PC-3 (cell line): ENCODE measurements around the gene MSI2. TPM values are rescaled to one million over a fixed set of nuclear protein-coding genes. Genes with fewer than 3 reads are reported as not detected.

ENCODE experiments used
- ATAC-seq: fragments of 200-7000 bp; cut with Tn5 transposase; 2 replicates; pipeline ENCODE4 v1.9.1; 2020; ENCODE audit warnings: mild to moderate bottlenecking, moderate library complexity
- BruUV-seq: library from RNA; stranded (reverse); fragments of 400-500 nt; replicated peaks from 2 replicates; lab custom pipeline; 2021; lab: Mats Ljungman, UMichigan
- CTCF ChIA-PET: fragments of 300-600 bp; sonication (Branson Sonifier 250); formaldehyde crosslinking; loops from one replicate; lab custom pipeline; 2022; ENCODE audit warnings: antibody characterized with exemption; lab: Charles Lee
- POLR2A ChIA-PET: fragments of 300-600 bp; sonication (Branson Sonifier 250); formaldehyde crosslinking; loops from one replicate; lab custom pipeline; 2022; ENCODE audit warnings: antibody characterized with exemption; ENCODE audit not compliant: unreplicated experiment; lab: Charles Lee
- DNase-seq: peaks from one replicate; pipeline ENCODE4 v3.0.0-alpha.2; 2015
- H2AFZ ChIP-seq: fragments of 300-600 bp; sonication (generic); 2 replicates; pipeline ENCODE4 v1.6.0; 2016; ENCODE audit warnings: antibody characterized with exemption, low read length
- H3F3A ChIP-seq: fragments of 300-600 bp; sonication (generic); one replicate; pipeline ENCODE4 v1.6.0; 2017; ENCODE audit warnings: antibody characterized with exemption, low read length, control low read depth, mild to moderate bottlenecking; ENCODE audit not compliant: unreplicated experiment
- H3K27ac ChIP-seq: fragments of 300-600 bp; sonication (generic); 2 replicates; pipeline ENCODE4 v1.5.1; 2016; ENCODE audit warnings: mild to moderate bottlenecking, low read length
- H3K27me3 ChIP-seq: fragments of 300-600 bp; sonication (generic); 2 replicates; pipeline ENCODE4 v1.6.1; 2016; ENCODE audit warnings: low read length, mixed read lengths
- H3K36me3 ChIP-seq: fragments of 300-600 bp; sonication (generic); 2 replicates; pipeline ENCODE4 v1.6.1; 2016; ENCODE audit warnings: low read depth, mixed run types, low read length, mixed read lengths
- H3K4me1 ChIP-seq: fragments of 300-600 bp; sonication (generic); 2 replicates; pipeline ENCODE4 v1.5.1; 2016; ENCODE audit warnings: low read length; ENCODE audit not compliant: insufficient read depth
- H3K4me2 ChIP-seq: fragments of 300-600 bp; sonication (generic); 2 replicates; pipeline ENCODE4 v1.6.0; 2016; ENCODE audit warnings: low read length
- H3K4me3 ChIP-seq: fragments of 300-600 bp; sonication (generic); 2 replicates; pipeline ENCODE4 v1.5.1; 2016; ENCODE audit warnings: mild to moderate bottlenecking, low read length, mixed read lengths
- H3K79me2 ChIP-seq: fragments of 300-600 bp; sonication (generic); 2 replicates; pipeline ENCODE4 v1.6.1; 2017; ENCODE audit warnings: low read length, mixed read lengths
- H3K9ac ChIP-seq: fragments of 300-600 bp; sonication (generic); 2 replicates; pipeline ENCODE4 v1.6.0; 2016; ENCODE audit warnings: mild to moderate bottlenecking, low read length
- H3K9me2 ChIP-seq: fragments of 300-600 bp; sonication (generic); replicated peaks from 2 replicates; pipeline ENCODE4 v1.6.1; 2016; ENCODE audit warnings: mixed run types, low read length, mixed read lengths
- H3K9me3 ChIP-seq: fragments of 300-600 bp; sonication (generic); 2 replicates; pipeline ENCODE4 v1.6.1; 2016; ENCODE audit warnings: low read length, mixed read lengths
- H4K20me1 ChIP-seq: fragments of 300-600 bp; sonication (generic); 2 replicates; pipeline ENCODE4 v1.6.1; 2016; ENCODE audit warnings: low read length, mixed read lengths
- EZH2 ChIP-seq: fragments of 300-600 bp; sonication (generic); IDR thresholded peaks from one replicate; pipeline ENCODE4 v1.6.1; 2017; ENCODE audit warnings: antibody characterized with exemption, mild to moderate bottlenecking, low read length; ENCODE audit not compliant: unreplicated experiment
- EZH2phosphoT487 ChIP-seq: fragments of 300-600 bp; sonication (generic); IDR thresholded peaks from 2 replicates; pipeline ENCODE4 v1.6.1; 2018; ENCODE audit warnings: mild to moderate bottlenecking, antibody characterized with exemption, low read length, borderline replicate concordance
- intact Hi-C: fragments of 100-400 bp; cut with micrococcal nuclease; formaldehyde crosslinking; loops from 2 replicates; pipeline ENCODE4 v1.9.0; 2023
- total RNA-seq: library from RNA; depleted of rRNA; stranded (reverse); fragments of >200 nt; gene quantifications from 2 replicates; pipeline ENCODE4 v1.2.3, GENCODE V29; 2014
- TF ChIP-seq, protein P1 (sequence below): fragments of 300-600 bp; sonication (generic); conservative IDR thresholded peaks from 2 replicates; pipeline ENCODE4 v1.5.1; 2017; ENCODE audit warnings: antibody characterized with exemption, low read depth, mild to moderate bottlenecking, low read length

The MSI2 gene
- total RNA-seq, 1 experiment from 2014 or later = 54.7 TPM

- no peak overlapping the region for H3K27ac ChIP-seq
Measured at GRCh38 chr17:57706761-57707160, 450.4 kb downstream of the MSI2 start.

GRCh38 chr17:57707892-57708291 is 451.6 kb downstream of the MSI2 start:
- Histone ChIP-seq H3K4me1 (peaks cover 12% of the 10 kb centered on the region), H3K9ac (no peak overlapping the region), H3F3A (no peaks in the 10 kb centered on the region), H4K20me1 (no peaks in the 10 kb centered on the region), H3K4me2 (no peak overlapping the region), H3K79me2 (no peaks in the 10 kb centered on the region), H3K36me3 (no peaks in the 10 kb centered on the region), H3K27ac (no peak overlapping the region), H2AFZ (no peak overlapping the region), H3K9me2 (no peaks in the 10 kb centered on the region), H3K4me3 (no peak overlapping the region), H3K9me3 (no peaks in the 10 kb centered on the region), H3K27me3 (peaks cover 28% of the 10 kb centered on the region)
- intact Hi-C loops = no loop called here
- BruUV-seq = no TSS peak
- ChIA-PET POLR2A (no interaction called here), CTCF (no interaction called here)
- TF ChIP-seq EZH2phosphoT487 = no peak
- ATAC-seq = peak; percentile 29; the same call in 1 of the 2 replicates
- DNase-seq = no peak

More at GRCh38 chr17:57706761-57707160, 450.4 kb downstream of the MSI2 start:
- H3F3A ChIP-seq = no peaks in the 10 kb centered on the region
- intact Hi-C loops = no loop called here
- no peaks in the 10 kb centered on the region for H3K36me3 ChIP-seq
- DNase-seq (no peak), ATAC-seq (no peak)
- H3K4me1 ChIP-seq = peaks cover 12% of the 10 kb centered on the region
- POLR2A ChIA-PET = no interaction called here
- no peak overlapping the region for H3K4me3 ChIP-seq
- CTCF ChIA-PET = interaction anchor here (0.6 kb wide), 1 partner anchor 17 kb away, joined by 3 read pairs; no protein-coding TSS in a partner anchor
- no TSS peak for BruUV-seq
- H3K9ac ChIP-seq = no peak overlapping the region
- H4K20me1 ChIP-seq = no peaks in the 10 kb centered on the region
- no peaks in the 10 kb centered on the region for H3K79me2 ChIP-seq
- H3K27me3 ChIP-seq = peaks cover 16% of the 10 kb centered on the region
- no peak overlapping the region for H2AFZ ChIP-seq
- TF ChIP-seq, protein P1, sequence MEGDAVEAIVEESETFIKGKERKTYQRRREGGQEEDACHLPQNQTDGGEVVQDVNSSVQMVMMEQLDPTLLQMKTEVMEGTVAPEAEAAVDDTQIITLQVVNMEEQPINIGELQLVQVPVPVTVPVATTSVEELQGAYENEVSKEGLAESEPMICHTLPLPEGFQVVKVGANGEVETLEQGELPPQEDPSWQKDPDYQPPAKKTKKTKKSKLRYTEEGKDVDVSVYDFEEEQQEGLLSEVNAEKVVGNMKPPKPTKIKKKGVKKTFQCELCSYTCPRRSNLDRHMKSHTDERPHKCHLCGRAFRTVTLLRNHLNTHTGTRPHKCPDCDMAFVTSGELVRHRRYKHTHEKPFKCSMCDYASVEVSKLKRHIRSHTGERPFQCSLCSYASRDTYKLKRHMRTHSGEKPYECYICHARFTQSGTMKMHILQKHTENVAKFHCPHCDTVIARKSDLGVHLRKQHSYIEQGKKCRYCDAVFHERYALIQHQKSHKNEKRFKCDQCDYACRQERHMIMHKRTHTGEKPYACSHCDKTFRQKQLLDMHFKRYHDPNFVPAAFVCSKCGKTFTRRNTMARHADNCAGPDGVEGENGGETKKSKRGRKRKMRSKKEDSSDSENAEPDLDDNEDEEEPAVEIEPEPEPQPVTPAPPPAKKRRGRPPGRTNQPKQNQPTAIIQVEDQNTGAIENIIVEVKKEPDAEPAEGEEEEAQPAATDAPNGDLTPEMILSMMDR = no peak
- no peak for TF ChIP-seq EZH2phosphoT487
- TF ChIP-seq EZH2 = no peak
- H3K9me3 ChIP-seq = no peaks in the 10 kb centered on the region
- H3K4me2 ChIP-seq = no peak overlapping the region
- H3K9me2 ChIP-seq = no peaks in the 10 kb centered on the region

- TF ChIP-seq EZH2phosphoT487 = no peak
- TF ChIP-seq, protein P1 = no peak
- TF ChIP-seq EZH2 = no peak
- H3K9me2 ChIP-seq = no peaks in the 10 kb centered on the region
- no peak overlapping the region for H3K4me3 ChIP-seq
- ChIA-PET POLR2A (no interaction called here), CTCF (no interaction called here)
- no peak overlapping the region for H3K27ac ChIP-seq
- H3F3A ChIP-seq = no peaks in the 10 kb centered on the region
- no peaks in the 10 kb centered on the region for H3K9me3 ChIP-seq
- H3K36me3 ChIP-seq = no peaks in the 10 kb centered on the region
- H3K9ac ChIP-seq = no peak overlapping the region
- H3K4me1 ChIP-seq = peaks cover 12% of the 10 kb centered on the region
- H2AFZ ChIP-seq = no peak overlapping the region
- peaks cover 33% of the 10 kb centered on the region for H3K27me3 ChIP-seq
- intact Hi-C loops = no loop called here
- DNase-seq (no peak), ATAC-seq (peak; percentile 68)
- BruUV-seq = no TSS peak
- no peak overlapping the region for H3K4me2 ChIP-seq
- no peaks in the 10 kb centered on the region for H4K20me1 ChIP-seq
- no peaks in the 10 kb centered on the region for H3K79me2 ChIP-seq
Measured at GRCh38 chr17:57708410-57708809, 452.1 kb downstream of the MSI2 start.
